NCI-H446 (cell line): ENCODE measurements around the gene RBM24.

Experiments
- DNase-seq, 2 experiments: peaks; one replicate each; lab custom pipeline; 2025; lab: John Stamatoyannopoulos, UW

Gene RBM24

DNA sequence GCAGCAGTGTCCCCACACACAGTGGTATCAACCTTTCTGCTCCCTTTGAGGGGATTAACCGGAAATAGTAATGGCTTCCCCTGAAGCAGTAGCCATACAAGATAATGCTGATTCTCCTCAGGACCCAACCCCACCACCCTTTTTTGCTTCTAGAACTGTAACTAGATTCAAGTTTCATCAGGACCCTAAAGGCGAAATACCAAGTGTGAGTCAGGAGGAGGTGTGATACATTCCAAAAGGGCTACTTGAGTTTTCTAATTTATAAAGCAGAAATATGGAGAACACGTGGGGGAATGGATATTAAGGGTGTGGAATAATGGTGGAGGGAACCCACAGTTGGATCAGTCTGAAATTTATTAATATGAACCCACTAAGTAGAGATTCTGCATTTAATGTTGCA is 60.7 kb downstream of the RBM24 start:
- DNase-seq = no peak

DNA sequence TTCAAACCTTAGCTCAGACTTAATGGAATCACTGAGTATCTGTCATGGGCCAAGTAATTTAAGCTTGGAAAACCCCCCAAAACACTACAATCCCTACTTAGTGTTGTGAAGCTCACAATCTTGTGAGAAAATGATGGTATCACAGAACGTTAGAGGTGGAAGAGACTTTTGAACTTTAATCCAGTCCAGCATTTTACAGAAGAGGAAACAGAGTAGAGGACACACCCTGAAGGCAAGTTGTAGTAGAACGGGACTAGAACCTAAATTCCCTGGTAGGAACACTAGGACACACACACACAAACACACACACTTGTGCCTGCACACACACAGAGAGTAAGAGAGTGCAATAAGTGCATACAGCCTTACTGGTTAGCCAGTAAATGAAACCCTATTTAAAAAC is 62.1 kb downstream of the RBM24 start:
- no peak for DNase-seq
